Keratinocyte (primary cell): Measurements from ENCODE around the gene PRR9. TPM values are rescaled to one million over a fixed set of nuclear protein-coding genes. Genes with fewer than 3 reads are reported as not detected.

Experiments used
- DNase-seq: peaks from one replicate; pipeline ENCODE4 v3.0.0-alpha.2; 2011; ENCODE audit warnings: low read depth, missing footprints, low spot score
- FAIRE-seq: peaks from 2 replicates; lab custom pipeline; 2011; peaks lifted over from hg19 to GRCh38; lab: Jason Lieb, UNC
- H2AFZ ChIP-seq: 2 replicates; pipeline ENCODE4 v1.6.0; 2012; ENCODE audit warnings: low read length, control low read depth, inconsistent platforms; ENCODE audit not compliant: control insufficient read depth
- H3K27ac ChIP-seq: 2 replicates; pipeline ENCODE4 v1.5.1; 2011; ENCODE audit warnings: low read length; ENCODE audit not compliant: control insufficient read depth, insufficient read depth
- H3K27me3 ChIP-seq: 3 replicates; pipeline ENCODE4 v1.6.0; 2011; ENCODE audit warnings: low read length; ENCODE audit not compliant: control insufficient read depth, insufficient read depth; ENCODE audit errors: extremely low read depth
- H3K36me3 ChIP-seq, 2 experiments: 2 replicates in 1 of 2; 3 replicates in 1 of 2; pipeline ENCODE4 v1.5.1; 2011; ENCODE audit warnings: low read length in 2 of 2, mild to moderate bottlenecking in 1 of 2; ENCODE audit not compliant: control insufficient read depth in 2 of 2, insufficient read depth in 2 of 2; ENCODE audit errors: extremely low read depth in 1 of 2
- H3K4me1 ChIP-seq: 3 replicates; pipeline ENCODE4 v1.5.1; 2011; ENCODE audit warnings: low read length; ENCODE audit not compliant: control insufficient read depth, insufficient read depth; ENCODE audit errors: extremely low read depth
- H3K4me2 ChIP-seq: 3 replicates; pipeline ENCODE4 v1.6.0; 2011; ENCODE audit warnings: low read depth, low read length; ENCODE audit not compliant: control insufficient read depth, insufficient read depth; ENCODE audit errors: extremely low read depth
- H3K4me3 ChIP-seq, 3 experiments: fragments of 200-600 bp in 1 of 3; sonication (generic) in 1 of 3; 2 replicates in 2 of 3; 3 replicates in 1 of 3; pipeline ENCODE4 v1.5.1; 2011 to 2016; ENCODE audit warnings: low read length in 3 of 3, mild to moderate bottlenecking in 3 of 3, control low read depth in 2 of 3, inconsistent platforms in 1 of 3, low read depth in 1 of 3, mixed read lengths in 1 of 3, mixed run types in 1 of 3, moderate library complexity in 1 of 3; ENCODE audit not compliant: control insufficient read depth in 2 of 3, insufficient read depth in 2 of 3; ENCODE audit errors: extremely low read depth in 1 of 3
- H3K79me2 ChIP-seq: 2 replicates; pipeline ENCODE4 v1.6.0; 2012; ENCODE audit warnings: low read length; ENCODE audit not compliant: control insufficient read depth, insufficient read depth
- H3K9ac ChIP-seq: 3 replicates; pipeline ENCODE4 v1.6.0; 2011; ENCODE audit warnings: low read length; ENCODE audit not compliant: control insufficient read depth, insufficient read depth; ENCODE audit errors: extremely low read depth
- H3K9me1 ChIP-seq: 3 replicates; pipeline ENCODE4 v1.6.0; 2011; ENCODE audit warnings: low read length; ENCODE audit not compliant: control insufficient read depth, insufficient read depth; ENCODE audit errors: extremely low read depth
- H3K9me3 ChIP-seq: 2 replicates; pipeline ENCODE4 v1.5.1; 2012; ENCODE audit warnings: low read depth, low read length; ENCODE audit not compliant: control insufficient read depth
- H4K20me1 ChIP-seq: 3 replicates; pipeline ENCODE4 v1.6.0; 2011; ENCODE audit warnings: low read length; ENCODE audit not compliant: control insufficient read depth, insufficient read depth; ENCODE audit errors: extremely low read depth
- CTCF ChIP-seq, 3 experiments: IDR thresholded peaks in 1 of 3; conservative IDR thresholded peaks in 1 of 3; optimal IDR thresholded peaks in 1 of 3; 2 replicates in 2 of 3; 3 replicates in 1 of 3; pipeline versions ENCODE3 to v1.5.1; 2011; ENCODE audit warnings: low read length in 3 of 3, mild to moderate bottlenecking in 3 of 3, moderate library complexity in 2 of 3, control low read depth in 1 of 3, inconsistent platforms in 1 of 3; ENCODE audit not compliant: insufficient read depth in 2 of 3; ENCODE audit errors: extremely low read depth in 1 of 3
- EZH2 ChIP-seq: IDR thresholded peaks from one replicate; pipeline ENCODE4 v1.6.1; 2012; ENCODE audit warnings: inconsistent platforms, mild to moderate bottlenecking, low read length, moderate library complexity
- dilution Hi-C: fragments of 300-500 bp; cut with MboI; formaldehyde crosslinking; loops from one replicate; pipeline ENCODE4 v1.7.0; 2020; ENCODE audit warnings: low sequenced_read_pairs; ENCODE audit not compliant: extremely low pct_ligation_motif_present
- polyA plus RNA-seq, 5 experiments: library from polyadenylated mRNA; depleted of rRNA in 3 of 5; stranded (reverse) in 3 of 5; stranded (forward) in 1 of 5; unstranded in 1 of 5; fragments of >200 nt; gene quantifications; 1 replicate in 1 of 5; 2 replicates in 3 of 5; 3 replicates in 1 of 5; pipeline versions ENCODE4 v1.2.1 to v1.2.3, GENCODE V29; 2011 to 2012; ENCODE audit warnings: missing spikeins in 2 of 5, low read depth in 1 of 5, low replicate concordance in 1 of 5

Gene PRR9
- polyA plus RNA-seq, 1 donor (not counting 4 experiments of a cell fraction or from before 2014, with no cell fraction given), result 2.6 TPM

GRCh38 chr1:153210206-153210605 is 7.2 kb upstream of the PRR9 start:
- H3K27ac ChIP-seq, result no peak overlapping the region
- no peak overlapping the region for H3K4me2 ChIP-seq
- no peak overlapping the region for H3K9ac ChIP-seq
- no peaks in the 10 kb centered on the region for H3K36me3 ChIP-seq
- no peak for TF ChIP-seq EZH2
- no peak for TF ChIP-seq CTCF (optimal IDR thresholded peaks at IDR 0.05 in 1 of 3, IDR thresholded peaks at IDR 0.05 in 1 of 3, conservative IDR thresholded peaks at IDR 0.05 in 1 of 3; ENCODE audit: extremely low read depth in 1 of 3, insufficient read depth in 2 of 3, low read length in 3 of 3)
- H2AFZ ChIP-seq, result no peak overlapping the region
- FAIRE-seq (no peak), DNase-seq (no peak)
- H3K79me2 ChIP-seq, result no peaks in the 10 kb centered on the region
- no peaks in the 10 kb centered on the region for H3K9me3 ChIP-seq
- no peaks in the 10 kb centered on the region for H3K9me1 ChIP-seq
- no peak overlapping the region for H3K4me3 ChIP-seq
- H3K4me1 ChIP-seq, result no peaks in the 10 kb centered on the region
- dilution Hi-C loops, result no loop called here
- peaks cover 4% of the 10 kb centered on the region for H3K27me3 ChIP-seq
- H4K20me1 ChIP-seq, result no peaks in the 10 kb centered on the region

GRCh38 chr1:153212201-153212600 is 5.2 kb upstream of the PRR9 start:
- Histone ChIP-seq H3K36me3 (no peaks in the 10 kb centered on the region), H3K4me2 (no peak overlapping the region), H3K9me1 (no peaks in the 10 kb centered on the region), H3K27ac (no peak overlapping the region), H3K4me3 (no peak overlapping the region), H3K4me1 (no peaks in the 10 kb centered on the region), H3K9me3 (no peaks in the 10 kb centered on the region), H3K27me3 (peaks cover 4% of the 10 kb centered on the region), H2AFZ (no peak overlapping the region), H3K79me2 (no peaks in the 10 kb centered on the region), H3K9ac (no peak overlapping the region), H4K20me1 (no peaks in the 10 kb centered on the region)
- DNase-seq (no peak), FAIRE-seq (no peak)
- dilution Hi-C loops, result no loop called here
- no peak for TF ChIP-seq EZH2

- Histone ChIP-seq H3K4me2 (no peak overlapping the region), H3K27ac (no peak overlapping the region), H3K9me1 (no peaks in the 10 kb centered on the region), H3K9me3 (no peaks in the 10 kb centered on the region), H2AFZ (no peak overlapping the region), H3K27me3 (peaks cover 4% of the 10 kb centered on the region), H3K9ac (no peak overlapping the region), H3K79me2 (no peaks in the 10 kb centered on the region), H4K20me1 (no peaks in the 10 kb centered on the region), H3K4me1 (no peaks in the 10 kb centered on the region), H3K4me3 (no peak overlapping the region), H3K36me3 (no peaks in the 10 kb centered on the region)
- FAIRE-seq, result no peak
- dilution Hi-C loops, result no loop called here
- DNase-seq, result no peak
- TF ChIP-seq CTCF (optimal IDR thresholded peaks at IDR 0.05 in 1 of 3, IDR thresholded peaks at IDR 0.05 in 1 of 3, conservative IDR thresholded peaks at IDR 0.05 in 1 of 3; ENCODE audit: extremely low read depth in 1 of 3, insufficient read depth in 2 of 3, low read length in 3 of 3) (no peak), EZH2 (no peak)
Measured at GRCh38 chr1:153213519-153213918, 3.9 kb upstream of the PRR9 start.
